ENCODE results near the gene SLC6A19. TPM values are rescaled to one million over a fixed set of nuclear protein-coding genes. Genes with fewer than 3 reads are reported as not detected.

SLC6A19 gene
- polyA plus RNA-seq (2013), result not detected

GRCh38 chr5:1201327-1202025 is at the start of gene SLC6A19:
Gene SLC6A19 (plus strand): TSS chr5:1201595. CDS start chr5:1201651, 56 bp downstream.
- CTCF ChIA-PET, result no interaction called here
- DNase-seq, result no peak
- H3K9me3 ChIP-seq (ENCODE audit: control extremely low read depth in 1 of 5, control insufficient read depth in 4 of 5, insufficient read depth in 2 of 5, low read depth in 1 of 5, low read length in 4 of 5), result no peaks in the 10 kb centered on the region
- POLR2A ChIA-PET, result no interaction called here
- H3K27ac ChIP-seq (ENCODE audit: insufficient read depth in 1 of 2, low read depth in 1 of 2, low read length in 2 of 2, poor library complexity in 1 of 2, severe bottlenecking in 2 of 2), result no peak within 1 kb of the TSS
- no peaks in the 10 kb centered on the region for H3K36me3 ChIP-seq (ENCODE audit: control insufficient read depth in 4 of 4, insufficient read depth in 4 of 4, low read length in 3 of 4)
- 79% methylated on average over 39 of the region's 51 CpGs for whole genome bisulfite sequencing (ENCODE audit: insufficient coverage)
- H3K4me3 ChIP-seq (ENCODE audit: control insufficient read depth in 1 of 7, extremely low read depth in 1 of 7, insufficient read depth in 4 of 7, low read depth in 2 of 7, low read length in 6 of 7), result no peak within 1 kb of the TSS
- H3K27me3 ChIP-seq (replicated peaks in 2 of 5; ENCODE audit: control insufficient read depth in 4 of 5, insufficient read depth in 5 of 5, low read length in 4 of 5), result peaks cover 0 to 40% (median 3%) of the 10 kb centered on the region in 5 experiments
- peaks cover 0 to 2% (median 0%) of the 10 kb centered on the region in 4 experiments for H3K4me1 ChIP-seq (ENCODE audit: control extremely low read depth in 1 of 4, control insufficient read depth in 4 of 4, insufficient read depth in 4 of 4, low read length in 3 of 4)

DNA sequence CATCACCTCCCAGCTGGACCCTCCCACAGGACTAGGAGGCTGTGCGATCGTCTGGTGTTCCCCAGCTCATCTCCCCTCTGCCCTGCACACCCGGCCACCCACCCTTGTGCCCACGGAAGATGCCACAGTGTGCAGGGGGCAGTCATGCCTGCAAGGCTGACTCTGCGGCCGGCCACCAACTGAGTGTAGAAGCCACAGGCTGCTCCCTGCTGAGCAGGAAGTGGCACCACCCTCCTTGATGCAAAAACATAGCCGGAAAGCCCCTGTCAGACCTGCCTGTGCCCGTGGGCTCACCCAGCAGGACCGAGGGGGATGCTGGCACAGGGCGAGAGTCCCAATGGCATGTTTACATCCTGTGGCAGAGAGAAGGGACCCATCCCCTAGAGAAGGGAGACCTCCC is 49.2 kb upstream of the SLC6A19 start:
- H3K4me3 ChIP-seq (ENCODE audit: control insufficient read depth in 1 of 7, extremely low read depth in 1 of 7, insufficient read depth in 4 of 7, low read depth in 2 of 7, low read length in 6 of 7), result no peak overlapping the region
- POLR2A ChIA-PET, result no interaction called here
- no peak overlapping the region for H3K27ac ChIP-seq (ENCODE audit: insufficient read depth in 1 of 2, low read depth in 1 of 2, low read length in 2 of 2, poor library complexity in 1 of 2, severe bottlenecking in 2 of 2)
- CTCF ChIA-PET, result interaction anchor here (1.3 to 8.0 kb wide), 3 partner anchors 13 to 22 kb away, joined by 5 to 48 read pairs (median 9); no protein-coding TSS in a partner anchor
- peaks cover 0 to 7% (median 0%) of the 10 kb centered on the region in 5 experiments for H3K9me3 ChIP-seq (ENCODE audit: control extremely low read depth in 1 of 5, control insufficient read depth in 4 of 5, insufficient read depth in 2 of 5, low read depth in 1 of 5, low read length in 4 of 5)
- peaks cover 0 to 60% (median 25%) of the 10 kb centered on the region in 5 experiments for H3K27me3 ChIP-seq (replicated peaks in 2 of 5; ENCODE audit: control insufficient read depth in 4 of 5, insufficient read depth in 5 of 5, low read length in 4 of 5)
- H3K4me1 ChIP-seq (ENCODE audit: control extremely low read depth in 1 of 4, control insufficient read depth in 4 of 4, insufficient read depth in 4 of 4, low read length in 3 of 4), result peaks cover 0 to 4% (median 0%) of the 10 kb centered on the region in 4 experiments
- no peak for DNase-seq
- no peaks in the 10 kb centered on the region for H3K36me3 ChIP-seq (ENCODE audit: control insufficient read depth in 4 of 4, insufficient read depth in 4 of 4, low read length in 3 of 4)
- WGBS (ENCODE audit: insufficient coverage), result 62% methylated on average over 8 of the region's 10 CpGs

- H3K36me3 ChIP-seq (ENCODE audit: control insufficient read depth in 4 of 4, insufficient read depth in 4 of 4, low read length in 3 of 4), result no peaks in the 10 kb centered on the region
- no peak overlapping the region for H3K27ac ChIP-seq (ENCODE audit: insufficient read depth in 1 of 2, low read depth in 1 of 2, low read length in 2 of 2, poor library complexity in 1 of 2, severe bottlenecking in 2 of 2)
- peaks cover 0 to 7% (median 0%) of the 10 kb centered on the region in 5 experiments for H3K9me3 ChIP-seq (ENCODE audit: control extremely low read depth in 1 of 5, control insufficient read depth in 4 of 5, insufficient read depth in 2 of 5, low read depth in 1 of 5, low read length in 4 of 5)
- H3K4me3 ChIP-seq (ENCODE audit: control insufficient read depth in 1 of 7, extremely low read depth in 1 of 7, insufficient read depth in 4 of 7, low read depth in 2 of 7, low read length in 6 of 7), result no peak overlapping the region
- no peak for DNase-seq
- H3K27me3 ChIP-seq (replicated peaks in 2 of 5; ENCODE audit: control insufficient read depth in 4 of 5, insufficient read depth in 5 of 5, low read length in 4 of 5), result peaks cover 0 to 67% (median 25%) of the 10 kb centered on the region in 5 experiments
- POLR2A ChIA-PET, result no interaction called here
- CTCF ChIA-PET, result interaction anchor here (0.8 to 8.0 kb wide), 5 partner anchors 10 to 22 kb away, joined by 3 to 48 read pairs (median 3); no protein-coding TSS in a partner anchor
- peaks cover 0 to 4% (median 0%) of the 10 kb centered on the region in 4 experiments for H3K4me1 ChIP-seq (ENCODE audit: control extremely low read depth in 1 of 4, control insufficient read depth in 4 of 4, insufficient read depth in 4 of 4, low read length in 3 of 4)
- WGBS (ENCODE audit: insufficient coverage), result 84% methylated on average over 3 of the region's 15 CpGs
Measured at GRCh38 chr5:1152771-1153282, 48.6 kb upstream of the SLC6A19 start.

DNA sequence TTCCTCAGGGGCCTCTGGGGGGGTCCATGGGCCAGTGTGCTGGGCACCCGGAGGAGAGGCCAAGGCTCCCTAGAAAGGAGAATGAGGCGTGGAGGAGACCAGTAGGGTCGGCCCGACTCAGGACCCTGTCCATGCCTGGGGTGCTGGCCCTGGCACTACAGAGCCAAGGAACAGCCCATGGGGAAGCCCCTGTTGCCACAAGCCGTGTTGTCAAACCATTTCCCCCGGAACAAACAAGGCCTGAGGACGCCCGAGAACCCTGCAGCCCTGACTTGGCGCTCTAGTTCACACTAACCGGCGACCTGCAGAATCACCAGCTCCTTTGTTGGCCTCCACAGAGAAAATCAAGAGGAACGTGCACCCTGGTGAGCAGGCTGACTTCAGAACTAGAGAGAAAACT is 48.0 kb upstream of the SLC6A19 start:
- CTCF ChIA-PET, result interaction anchor here (0.8 to 8.0 kb wide), 5 partner anchors 10 to 21 kb away, joined by 3 to 48 read pairs (median 3); no protein-coding TSS in a partner anchor
- DNase-seq, result no peak
- POLR2A ChIA-PET, result no interaction called here
- Histone ChIP-seq H3K4me3 (ENCODE audit: control insufficient read depth in 1 of 7, extremely low read depth in 1 of 7, insufficient read depth in 4 of 7, low read depth in 2 of 7, low read length in 6 of 7) (no peak overlapping the region), H3K27ac (ENCODE audit: insufficient read depth in 1 of 2, low read depth in 1 of 2, low read length in 2 of 2, poor library complexity in 1 of 2, severe bottlenecking in 2 of 2) (no peak overlapping the region), H3K36me3 (ENCODE audit: control insufficient read depth in 4 of 4, insufficient read depth in 4 of 4, low read length in 3 of 4) (no peaks in the 10 kb centered on the region), H3K9me3 (ENCODE audit: control extremely low read depth in 1 of 5, control insufficient read depth in 4 of 5, insufficient read depth in 2 of 5, low read depth in 1 of 5, low read length in 4 of 5) (peaks cover 0 to 7% (median 0%) of the 10 kb centered on the region in 5 experiments), H3K27me3 (replicated peaks in 2 of 5; ENCODE audit: control insufficient read depth in 4 of 5, insufficient read depth in 5 of 5, low read length in 4 of 5) (peaks cover 0 to 72% (median 25%) of the 10 kb centered on the region in 5 experiments), H3K4me1 (ENCODE audit: control extremely low read depth in 1 of 4, control insufficient read depth in 4 of 4, insufficient read depth in 4 of 4, low read length in 3 of 4) (peaks cover 0 to 4% (median 0%) of the 10 kb centered on the region in 4 experiments)
- WGBS (ENCODE audit: insufficient coverage), result 64% methylated on average over 11 of the region's 12 CpGs

DNA sequence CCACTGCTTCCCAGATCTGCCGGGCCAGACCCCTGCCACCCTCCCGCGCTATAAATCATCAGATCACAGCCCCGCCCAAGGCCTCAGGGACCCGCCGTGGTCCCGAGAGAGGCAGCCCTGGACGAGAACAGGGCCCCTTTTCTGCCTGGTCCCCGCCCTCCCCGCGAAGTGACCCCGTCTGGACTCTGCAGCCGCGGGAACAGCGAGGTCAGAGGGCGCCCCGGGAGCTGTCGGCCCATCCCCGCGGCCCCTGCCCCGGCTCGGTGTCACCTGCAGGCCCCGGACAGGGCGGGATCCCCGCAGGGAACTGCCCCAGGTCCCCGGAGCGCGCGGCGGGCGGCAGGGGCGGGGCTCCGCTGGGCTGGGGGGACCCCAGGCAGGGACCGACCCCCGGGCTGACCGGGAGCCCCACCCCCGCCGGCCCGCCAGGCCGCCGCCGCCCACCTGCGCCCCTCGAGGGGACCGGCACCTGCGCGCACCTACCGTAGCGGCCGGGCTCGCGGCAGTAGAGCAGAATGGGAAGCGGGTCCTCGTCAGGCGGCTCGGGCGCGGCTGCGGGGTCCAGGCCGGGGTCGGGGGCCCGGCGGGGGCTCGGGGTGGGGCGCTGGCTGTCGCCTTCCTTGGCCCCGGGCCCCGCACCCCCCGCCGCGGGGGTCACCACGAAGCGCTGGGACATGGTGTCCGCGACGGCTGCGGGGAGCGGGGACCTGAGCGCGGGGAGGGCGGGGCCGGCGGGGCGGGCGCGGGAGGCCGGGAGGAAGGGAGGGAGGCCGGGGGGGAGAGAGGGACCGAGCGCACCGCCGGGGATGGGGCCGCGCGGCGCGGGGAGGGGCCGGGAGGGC is 46.0 kb upstream of the SLC6A19 start:
- DNase-seq, result no peak
- POLR2A ChIA-PET, result no interaction called here
- CTCF ChIA-PET, result interaction anchor here (8.0 kb wide), 1 partner anchor 16 kb away, joined by 48 read pairs; no protein-coding TSS in a partner anchor

DNA sequence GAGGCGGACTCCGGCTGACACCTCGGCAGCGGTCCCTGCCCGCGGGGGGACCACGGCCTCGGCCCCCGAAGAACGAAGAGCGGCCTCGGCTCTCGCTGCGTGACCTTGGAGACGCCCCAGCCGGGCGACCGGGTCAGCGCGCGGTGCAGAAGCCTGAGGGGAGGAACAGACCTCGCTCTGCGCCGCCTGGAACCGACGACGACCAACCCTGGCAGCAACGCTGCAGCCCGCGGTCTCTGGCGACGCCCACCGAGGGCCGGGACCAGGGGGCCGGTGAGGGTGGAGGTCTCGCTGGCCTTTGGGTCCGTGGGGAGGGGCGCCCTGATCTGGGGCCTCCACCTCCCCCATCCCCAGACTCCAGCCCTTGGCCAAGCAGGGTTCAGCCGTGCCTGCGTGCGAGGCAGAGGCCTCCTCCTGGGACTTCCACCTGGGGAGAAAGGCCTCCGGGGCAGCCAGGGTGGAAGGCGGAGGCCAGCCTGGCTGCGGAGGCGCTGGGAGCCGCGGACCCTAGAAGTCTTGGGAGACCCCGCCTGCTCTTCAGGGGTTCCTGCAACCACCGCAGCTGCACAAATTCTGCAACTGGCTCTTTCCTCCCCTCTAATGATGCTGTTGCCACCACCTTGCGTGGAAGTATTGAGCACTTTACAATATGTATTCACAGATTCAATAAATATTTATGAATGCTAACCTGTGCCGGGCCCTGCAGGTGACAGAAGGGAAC is 45.2 kb upstream of the SLC6A19 start:
- peaks cover 0 to 85% (median 19%) of the 10 kb centered on the region in 5 experiments for H3K27me3 ChIP-seq (replicated peaks in 2 of 5; ENCODE audit: control insufficient read depth in 4 of 5, insufficient read depth in 5 of 5, low read length in 4 of 5)
- peaks cover 0 to 7% (median 0%) of the 10 kb centered on the region in 5 experiments for H3K9me3 ChIP-seq (ENCODE audit: control extremely low read depth in 1 of 5, control insufficient read depth in 4 of 5, insufficient read depth in 2 of 5, low read depth in 1 of 5, low read length in 4 of 5)
- WGBS (ENCODE audit: insufficient coverage), result 18% methylated on average over 32 of the region's 51 CpGs
- no peak overlapping the region for H3K27ac ChIP-seq (ENCODE audit: insufficient read depth in 1 of 2, low read depth in 1 of 2, low read length in 2 of 2, poor library complexity in 1 of 2, severe bottlenecking in 2 of 2)
- DNase-seq, result no peak
- H3K4me3 ChIP-seq (ENCODE audit: control insufficient read depth in 1 of 7, extremely low read depth in 1 of 7, insufficient read depth in 4 of 7, low read depth in 2 of 7, low read length in 6 of 7), result peak overlapping the region in 2 of 7 experiments; percentile 4 to 26
- peaks cover 0 to 4% (median 0%) of the 10 kb centered on the region in 4 experiments for H3K4me1 ChIP-seq (ENCODE audit: control extremely low read depth in 1 of 4, control insufficient read depth in 4 of 4, insufficient read depth in 4 of 4, low read length in 3 of 4)
- POLR2A ChIA-PET, result no interaction called here
- H3K36me3 ChIP-seq (ENCODE audit: control insufficient read depth in 4 of 4, insufficient read depth in 4 of 4, low read length in 3 of 4), result no peaks in the 10 kb centered on the region
- CTCF ChIA-PET, result interaction anchor here (0.6 kb wide), 1 partner anchor 489 kb away, joined by 3 read pairs; no protein-coding TSS in a partner anchor

More for the DNA sequence above, 46.0 kb upstream of the SLC6A19 start:
- H3K4me3 ChIP-seq (ENCODE audit: control insufficient read depth in 1 of 7, extremely low read depth in 1 of 7, insufficient read depth in 4 of 7, low read depth in 2 of 7, low read length in 6 of 7), result peak overlapping the region in 2 of 7 experiments; percentile 4 to 26
- H3K36me3 ChIP-seq (ENCODE audit: control insufficient read depth in 4 of 4, insufficient read depth in 4 of 4, low read length in 3 of 4), result no peaks in the 10 kb centered on the region
- no peak overlapping the region for H3K27ac ChIP-seq (ENCODE audit: insufficient read depth in 1 of 2, low read depth in 1 of 2, low read length in 2 of 2, poor library complexity in 1 of 2, severe bottlenecking in 2 of 2)
- peaks cover 0 to 4% (median 0%) of the 10 kb centered on the region in 4 experiments for H3K4me1 ChIP-seq (ENCODE audit: control extremely low read depth in 1 of 4, control insufficient read depth in 4 of 4, insufficient read depth in 4 of 4, low read length in 3 of 4)
- H3K27me3 ChIP-seq (replicated peaks in 2 of 5; ENCODE audit: control insufficient read depth in 4 of 5, insufficient read depth in 5 of 5, low read length in 4 of 5), result peaks cover 0 to 91% (median 22%) of the 10 kb centered on the region in 5 experiments
- 2% methylated on average over 60 of the region's 98 CpGs for WGBS (ENCODE audit: insufficient coverage)
- peaks cover 0 to 7% (median 0%) of the 10 kb centered on the region in 5 experiments for H3K9me3 ChIP-seq (ENCODE audit: control extremely low read depth in 1 of 5, control insufficient read depth in 4 of 5, insufficient read depth in 2 of 5, low read depth in 1 of 5, low read length in 4 of 5)

Measured in common myeloid progenitor, CD34-positive (primary cell).